Endodermal cell (in vitro differentiated cells): ENCODE measurements around the gene CSNK1G3. TPM values are rescaled to one million over a fixed set of nuclear protein-coding genes. Genes with fewer than 3 reads are reported as not detected.

Experiments used
- DNase-seq: peaks from one replicate; pipeline ENCODE4 v3.0.0-alpha.2; 2017
- H3K27ac ChIP-seq: 2 replicates; pipeline ENCODE4 v1.5.1; 2013; ENCODE audit warnings: mild to moderate bottlenecking, low read depth, low read length, moderate library complexity
- H3K27me3 ChIP-seq: 2 replicates; pipeline ENCODE4 v1.6.1; 2013; ENCODE audit warnings: mild to moderate bottlenecking, low read length, moderate library complexity; ENCODE audit not compliant: insufficient read depth, control insufficient read depth, poor library complexity, severe bottlenecking
- H3K36me3 ChIP-seq: 2 replicates; pipeline ENCODE4 v1.7.0; 2013; ENCODE audit warnings: mild to moderate bottlenecking, low read length, moderate library complexity; ENCODE audit not compliant: control insufficient read depth, insufficient read depth
- H3K4me1 ChIP-seq: one replicate; pipeline ENCODE4 v1.7.0; 2013; ENCODE audit warnings: low read length; ENCODE audit not compliant: control insufficient read depth, insufficient read depth
- H3K4me3 ChIP-seq: 2 replicates; pipeline ENCODE4 v1.5.1; 2013; ENCODE audit warnings: mild to moderate bottlenecking, low read length, moderate library complexity
- H3K9ac ChIP-seq: 2 replicates; pipeline ENCODE4 v1.6.1; 2013; ENCODE audit warnings: mild to moderate bottlenecking, low read length, moderate library complexity; ENCODE audit not compliant: poor library complexity, severe bottlenecking; ENCODE audit errors: extremely low read depth
- H3K9me3 ChIP-seq: 2 replicates; pipeline ENCODE4 v1.6.1; 2013; ENCODE audit warnings: mild to moderate bottlenecking, low read length, moderate library complexity; ENCODE audit not compliant: control insufficient read depth
- H3K27ac Mint-ChIP-seq: 2 replicates; pipeline ENCODE4 v1.8.0; 2020; ENCODE audit warnings: mixed read lengths
- H3K27me3 Mint-ChIP-seq: 2 replicates; pipeline ENCODE4 v1.8.0; 2021; ENCODE audit warnings: mild to moderate bottlenecking, mixed read lengths; ENCODE audit not compliant: insufficient read depth
- H3K36me3 Mint-ChIP-seq: 2 replicates; pipeline ENCODE4 v1.8.0; 2020; ENCODE audit warnings: low read depth, mixed read lengths
- H3K4me1 Mint-ChIP-seq: 2 replicates; pipeline ENCODE4 v1.8.0; 2020; ENCODE audit warnings: mixed read lengths
- H3K4me3 Mint-ChIP-seq: 2 replicates; pipeline ENCODE4 v1.8.0; 2020; ENCODE audit warnings: mild to moderate bottlenecking, moderate library complexity, mixed read lengths
- H3K9me3 Mint-ChIP-seq: 2 replicates; pipeline ENCODE4 v1.8.0; 2020; ENCODE audit warnings: mild to moderate bottlenecking, mixed read lengths
- WGBS, 2 experiments: methylation state at CpG; one replicate each; pipeline versions ENCODE4 v1.1.5 to v1.1.7; 2013; ENCODE audit warnings: missing lambda C conversion rate in 2 of 2, mixed read lengths in 1 of 2; ENCODE audit not compliant: insufficient coverage in 1 of 2, insufficient read length in 1 of 2; 5-methylcytosine and 5-hydroxymethylcytosine counted together
- total RNA-seq, 2 donors: library from RNA; stranded (reverse); fragmentation: NEBNext Ultra II Directional in 1 of 2; extraction: Animal tissue kit (Norgen Biotek cat#: 25700) in 1 of 2; gene quantifications; 2 replicates in 1 of 2; 3 replicates in 1 of 2; pipeline ENCODE4 v1.2.1, GENCODE V29; 2021
- TF ChIP-seq, protein P1 (sequence below): fragments of 200-600 bp; sonication (generic); conservative IDR thresholded peaks from 2 replicates; pipeline ENCODE4 v1.5.0; 2021; ENCODE audit warnings: antibody characterized with exemption, mild to moderate bottlenecking

Gene CSNK1G3
- total RNA-seq, 2 donors from 2014 or later, result 47.5 to 48.4 TPM

DNA sequence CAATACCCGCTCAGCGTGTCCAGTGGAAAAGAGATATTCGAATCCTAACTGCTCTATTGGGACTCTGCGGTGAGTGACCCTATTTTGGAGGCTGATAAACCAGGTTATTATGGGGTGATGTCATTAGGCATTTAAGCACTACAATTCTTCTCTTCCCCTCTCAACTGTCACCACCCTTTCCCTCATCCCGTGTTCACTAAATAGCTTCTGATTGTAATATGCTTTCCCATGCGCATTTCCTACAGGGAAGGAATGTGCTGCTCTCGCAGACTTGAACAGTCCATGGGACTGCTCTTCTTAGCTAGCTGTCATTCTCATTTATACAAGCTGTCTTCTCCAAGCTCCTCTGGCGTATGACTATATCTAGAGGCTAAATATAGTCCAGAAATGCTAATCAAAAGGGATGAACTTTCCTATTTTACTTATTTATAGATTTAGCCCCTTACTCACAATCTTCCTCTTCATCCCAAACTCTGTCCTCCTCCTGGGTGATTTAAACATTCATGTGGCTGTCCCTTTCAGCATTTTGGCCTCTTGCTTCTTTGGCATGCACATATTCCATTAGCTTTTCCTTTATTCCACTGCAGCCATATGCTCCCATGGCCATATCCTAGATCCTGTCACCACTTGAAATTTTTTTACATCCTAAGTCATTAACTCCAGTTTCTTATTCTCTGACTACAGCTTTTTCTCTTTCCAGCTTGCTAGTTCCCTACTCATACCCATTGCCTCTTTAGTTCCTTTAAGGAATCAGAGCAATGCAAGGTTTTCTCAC, 39.6 kb upstream of the CSNK1G3 start:
- no peaks in the 10 kb centered on the region for H3K9me3 ChIP-seq
- no peak overlapping the region for H3K4me3 ChIP-seq
- DNase-seq, result no peak
- H3K9ac ChIP-seq, result no peak overlapping the region
- WGBS, 2 experiments, result 77 to 87% methylated on average over 6 to 8 of the region's 8 CpGs
- Mint-ChIP-seq H3K27ac (no peak overlapping the region), H3K9me3 (peaks cover 3% of the 10 kb centered on the region), H3K4me3 (no peak overlapping the region), H3K27me3 (no peaks in the 10 kb centered on the region), H3K36me3 (no peaks in the 10 kb centered on the region), H3K4me1 (no peaks in the 10 kb centered on the region)
- no peaks in the 10 kb centered on the region for H3K27me3 ChIP-seq
- no peaks in the 10 kb centered on the region for H3K4me1 ChIP-seq
- H3K36me3 ChIP-seq, result no peaks in the 10 kb centered on the region
- no peak overlapping the region for H3K27ac ChIP-seq
- TF ChIP-seq, protein P1, sequence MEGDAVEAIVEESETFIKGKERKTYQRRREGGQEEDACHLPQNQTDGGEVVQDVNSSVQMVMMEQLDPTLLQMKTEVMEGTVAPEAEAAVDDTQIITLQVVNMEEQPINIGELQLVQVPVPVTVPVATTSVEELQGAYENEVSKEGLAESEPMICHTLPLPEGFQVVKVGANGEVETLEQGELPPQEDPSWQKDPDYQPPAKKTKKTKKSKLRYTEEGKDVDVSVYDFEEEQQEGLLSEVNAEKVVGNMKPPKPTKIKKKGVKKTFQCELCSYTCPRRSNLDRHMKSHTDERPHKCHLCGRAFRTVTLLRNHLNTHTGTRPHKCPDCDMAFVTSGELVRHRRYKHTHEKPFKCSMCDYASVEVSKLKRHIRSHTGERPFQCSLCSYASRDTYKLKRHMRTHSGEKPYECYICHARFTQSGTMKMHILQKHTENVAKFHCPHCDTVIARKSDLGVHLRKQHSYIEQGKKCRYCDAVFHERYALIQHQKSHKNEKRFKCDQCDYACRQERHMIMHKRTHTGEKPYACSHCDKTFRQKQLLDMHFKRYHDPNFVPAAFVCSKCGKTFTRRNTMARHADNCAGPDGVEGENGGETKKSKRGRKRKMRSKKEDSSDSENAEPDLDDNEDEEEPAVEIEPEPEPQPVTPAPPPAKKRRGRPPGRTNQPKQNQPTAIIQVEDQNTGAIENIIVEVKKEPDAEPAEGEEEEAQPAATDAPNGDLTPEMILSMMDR, result no peak

DNA sequence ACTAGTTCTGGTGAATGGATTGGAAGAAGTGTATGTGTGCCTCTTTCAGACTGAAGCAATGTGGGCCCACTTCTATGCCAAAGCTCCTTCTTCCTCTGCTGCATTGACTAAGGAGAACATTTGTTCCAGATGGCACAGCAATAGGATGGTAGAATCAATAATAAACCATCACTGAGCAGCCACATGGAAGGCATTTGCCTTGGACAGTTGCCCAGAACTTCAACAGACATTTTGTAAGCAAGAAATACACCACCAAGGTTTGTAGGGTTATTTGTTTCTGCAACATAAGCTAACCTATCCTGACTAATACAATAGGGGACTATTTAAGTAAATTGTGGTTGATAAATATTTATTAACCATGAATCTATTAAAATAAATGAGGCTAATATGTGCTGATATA, 37.7 kb upstream of the CSNK1G3 start:
- Histone ChIP-seq H3K27ac (no peak overlapping the region), H3K4me1 (no peaks in the 10 kb centered on the region), H3K36me3 (no peaks in the 10 kb centered on the region), H3K27me3 (no peaks in the 10 kb centered on the region), H3K4me3 (no peak overlapping the region), H3K9me3 (no peaks in the 10 kb centered on the region), H3K9ac (no peak overlapping the region)
- H3K27ac Mint-ChIP-seq, result no peak overlapping the region
- no peak overlapping the region for H3K4me3 Mint-ChIP-seq
- DNase-seq, result no peak
- H3K4me1 Mint-ChIP-seq, result no peaks in the 10 kb centered on the region
- TF ChIP-seq, protein P1, result no peak
- peaks cover 1% of the 10 kb centered on the region for H3K27me3 Mint-ChIP-seq
- peaks cover 3% of the 10 kb centered on the region for H3K9me3 Mint-ChIP-seq
- H3K36me3 Mint-ChIP-seq, result no peaks in the 10 kb centered on the region

DNA sequence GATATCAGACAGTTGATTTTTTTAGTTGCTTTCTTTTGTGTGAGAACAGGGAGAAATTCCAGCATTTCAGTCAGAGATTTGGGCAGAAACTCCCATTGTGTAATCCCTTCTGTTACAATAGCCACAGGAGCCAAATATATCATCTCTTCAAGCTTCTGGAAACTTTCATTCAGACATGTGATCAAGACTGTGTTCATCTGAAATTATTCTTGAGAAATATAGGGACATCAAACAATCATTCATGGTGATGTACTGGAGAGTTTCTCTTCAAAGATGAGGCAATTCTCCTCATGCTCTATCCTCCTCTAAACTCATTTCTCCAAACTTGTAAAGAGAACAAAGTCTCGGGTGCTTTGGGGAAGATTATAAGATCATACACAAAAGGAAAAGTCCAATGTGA, 35.2 kb upstream of the CSNK1G3 start:
- no peaks in the 10 kb centered on the region for H3K36me3 Mint-ChIP-seq
- 100% methylated on average over 1 of the region's 1 CpG; no CpG with 5 or more reads in 1 of the 2 experiments for WGBS, 2 experiments

More for the DNA sequence above, 35.2 kb upstream of the CSNK1G3 start:
- Mint-ChIP-seq H3K27ac (no peak overlapping the region), H3K27me3 (peaks cover 1% of the 10 kb centered on the region), H3K4me1 (peaks cover 3% of the 10 kb centered on the region), H3K4me3 (no peak overlapping the region), H3K9me3 (no peaks in the 10 kb centered on the region)
- no peaks in the 10 kb centered on the region for H3K36me3 ChIP-seq
- no peaks in the 10 kb centered on the region for H3K4me1 ChIP-seq
- no peak for DNase-seq
- H3K27me3 ChIP-seq, result no peaks in the 10 kb centered on the region
- H3K4me3 ChIP-seq, result no peak overlapping the region
- TF ChIP-seq, protein P1, result no peak
- no peak overlapping the region for H3K27ac ChIP-seq
- H3K9ac ChIP-seq, result no peak overlapping the region
- no peaks in the 10 kb centered on the region for H3K9me3 ChIP-seq
